ENCODE results near the gene SOCS2. TPM values are rescaled to one million over a fixed set of nuclear protein-coding genes. Genes with fewer than 3 reads are reported as not detected.

Gene SOCS2
- total and polyA plus RNA-seq, 2 donors from 2014 or later, result 25.7 to 32.2 TPM

GRCh38 chr12:93571365-93571924, 1.0 kb upstream of the SOCS2 start:
- H3K9ac ChIP-seq (ENCODE audit: low read length in 3 of 3), result peak overlapping the region; percentile 40 to 96 (median 65)
- H3K4me3 ChIP-seq (ENCODE audit: low read length in 3 of 3), result peak overlapping the region; percentile 67 to 81 (median 70)
- intact Hi-C loops (cut with DNase I), result no loop called here
- peak overlapping the region; percentile 98 to 99 for H3K27ac ChIP-seq (ENCODE audit: low read depth in 2 of 2, low read length in 2 of 2)
- H3K4me1 ChIP-seq (ENCODE audit: control insufficient read depth in 2 of 3, insufficient read depth in 2 of 3, low read depth in 1 of 3, low read length in 3 of 3), result peaks cover 0 to 2% (median 0%) of the 10 kb centered on the region in 3 donors
- H3K9me3 ChIP-seq (ENCODE audit: control insufficient read depth in 2 of 3, insufficient read depth in 1 of 3, low read length in 3 of 3), result no peaks in the 10 kb centered on the region
- peaks cover 0 to 5% (median 0%) of the 10 kb centered on the region in 3 donors for H3K36me3 ChIP-seq (ENCODE audit: control insufficient read depth in 2 of 3, insufficient read depth in 3 of 3, low read length in 3 of 3)
- TF ChIP-seq CTCF (IDR thresholded peaks at IDR 0.05; ENCODE audit: borderline replicate concordance, extremely low read depth, insufficient read depth), result peak; percentile 10
- DNase-seq (peak; percentile 85 to 94 (median 92)), FAIRE-seq (no peak)
- no peaks in the 10 kb centered on the region for H3K27me3 ChIP-seq (ENCODE audit: control insufficient read depth, insufficient read depth, low read length)

- no peak for TF ChIP-seq CTCF (IDR thresholded peaks at IDR 0.05; ENCODE audit: borderline replicate concordance, extremely low read depth, insufficient read depth)
- peak; percentile 58 to 81 (median 67) for DNase-seq
- Histone ChIP-seq H3K4me3 (ENCODE audit: low read length in 3 of 3) (peak overlapping the region; percentile 67 to 96 (median 75)), H3K9me3 (ENCODE audit: control insufficient read depth in 2 of 3, insufficient read depth in 1 of 3, low read length in 3 of 3) (no peaks in the 10 kb centered on the region), H3K36me3 (ENCODE audit: control insufficient read depth in 2 of 3, insufficient read depth in 3 of 3, low read length in 3 of 3) (peaks cover 0 to 5% (median 0%) of the 10 kb centered on the region in 3 donors), H3K27ac (ENCODE audit: low read depth in 2 of 2, low read length in 2 of 2) (peak overlapping the region; percentile 98 to 99), H3K9ac (ENCODE audit: low read length in 3 of 3) (peak overlapping the region; percentile 50 to 97 (median 72)), H3K27me3 (ENCODE audit: control insufficient read depth, insufficient read depth, low read length) (no peaks in the 10 kb centered on the region), H3K4me1 (ENCODE audit: control insufficient read depth in 2 of 3, insufficient read depth in 2 of 3, low read depth in 1 of 3, low read length in 3 of 3) (peaks cover 0 to 3% (median 0%) of the 10 kb centered on the region in 3 donors)
- FAIRE-seq, result no peak
- intact Hi-C loops (cut with DNase I), result no loop called here
These were observed 457 bp downstream of the SOCS2 start for GRCh38 chr12:93572712-93573551.

GRCh38 chr12:93573552-93574223, 1.2 kb downstream of the SOCS2 start:
- Histone ChIP-seq H3K27me3 (ENCODE audit: control insufficient read depth, insufficient read depth, low read length) (no peaks in the 10 kb centered on the region), H3K27ac (ENCODE audit: low read depth in 2 of 2, low read length in 2 of 2) (peak overlapping the region; percentile 98 to 99), H3K36me3 (ENCODE audit: control insufficient read depth in 2 of 3, insufficient read depth in 3 of 3, low read length in 3 of 3) (peaks cover 0 to 5% (median 0%) of the 10 kb centered on the region in 3 donors), H3K9ac (ENCODE audit: low read length in 3 of 3) (peak overlapping the region; percentile 29 to 97 (median 72)), H3K4me3 (ENCODE audit: low read length in 3 of 3) (peak overlapping the region; percentile 67 to 96 (median 75)), H3K4me1 (ENCODE audit: control insufficient read depth in 2 of 3, insufficient read depth in 2 of 3, low read depth in 1 of 3, low read length in 3 of 3) (peaks cover 0 to 3% (median 0%) of the 10 kb centered on the region in 3 donors), H3K9me3 (ENCODE audit: control insufficient read depth in 2 of 3, insufficient read depth in 1 of 3, low read length in 3 of 3) (no peaks in the 10 kb centered on the region)
- DNase-seq (peak in 2 of 5 donors; percentile 39 to 44), FAIRE-seq (no peak)
- intact Hi-C loops (cut with DNase I), result no loop called here
- TF ChIP-seq CTCF (IDR thresholded peaks at IDR 0.05; ENCODE audit: borderline replicate concordance, extremely low read depth, insufficient read depth), result no peak

All from kidney (tissue), 14 donors.